Measurements from ENCODE around the gene CDC5L.

DNA sequence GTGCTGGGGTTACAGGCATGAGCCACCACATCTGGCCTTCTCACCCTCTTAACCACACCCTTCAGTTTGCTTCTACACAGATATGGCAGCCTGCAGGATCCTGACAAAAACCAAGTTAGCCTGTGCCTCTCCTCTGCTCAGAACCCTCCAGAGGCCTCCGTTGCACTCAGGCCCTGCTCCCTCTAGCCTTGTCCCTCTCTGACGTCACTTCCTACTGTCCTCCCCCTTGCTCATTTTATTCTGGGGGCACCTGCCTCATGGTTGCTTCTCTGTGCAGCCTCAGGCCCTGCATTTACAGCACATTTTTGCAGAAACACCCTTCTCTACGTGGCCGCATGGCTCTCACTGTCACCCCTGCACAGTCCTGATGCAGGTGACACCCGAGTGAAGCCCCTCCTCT is 105.6 kb downstream of the CDC5L start:
- TF ChIP-seq CTCF (conservative IDR thresholded peaks at IDR 0.05 in 1 of 2, IDR thresholded peaks at IDR 0.05 in 1 of 2; ENCODE audit: extremely low read depth in 1 of 2, insufficient read depth in 1 of 2, low read depth in 1 of 2, low read length in 2 of 2) = no peak
- no peak for TF ChIP-seq EZH2 (IDR thresholded peaks at IDR 0.05; ENCODE audit: borderline replicate concordance, low read length)

All from mammary epithelial cell (primary cell).